Astrocyte of the hippocampus (primary cell): ENCODE data around the gene ASAH2B.
"Not testable (repeated sequence)": the region's sequence is repeated elsewhere in the genome, so short reads cannot be mapped to it uniquely, and the experiment has no call there.

Source experiments
- DNase-seq: peaks from one replicate; pipeline ENCODE4 v3.0.0; 2011; ENCODE audit warnings: low read depth, low spot score

ASAH2B gene

GRCh38 chr10:50739618-50740292 lies at the start of gene ASAH2B:
TSS of gene ASAH2B (plus strand) at chr10:50739936. CDS start at chr10:50745131, 5,195 bp downstream.
- DNase-seq: peak; percentile 89

GRCh38 chr10:50697819-50698218 lies 41.9 kb upstream of the ASAH2B start:
- DNase-seq: not testable (repeated sequence)

- not testable (repeated sequence) for DNase-seq
These were observed 37.8 kb upstream of the ASAH2B start for GRCh38 chr10:50701947-50702346.

- not testable (repeated sequence) for DNase-seq
These were observed 36.7 kb upstream of the ASAH2B start for GRCh38 chr10:50702997-50703396.

- peak; percentile 5 for DNase-seq
These were observed 35.2 kb upstream of the ASAH2B start for GRCh38 chr10:50704436-50705079.

- not testable (repeated sequence) for DNase-seq
These were observed 33.7 kb upstream of the ASAH2B start for GRCh38 chr10:50706006-50706405.

GRCh38 chr10:50710241-50710640 lies 29.5 kb upstream of the ASAH2B start:
- DNase-seq: not testable (repeated sequence)

- not testable (repeated sequence) for DNase-seq
These were observed 15.9 kb upstream of the ASAH2B start for GRCh38 chr10:50723812-50724211.

- not testable (repeated sequence) for DNase-seq
These were observed 11.6 kb upstream of the ASAH2B start for GRCh38 chr10:50728112-50728511.

- not testable (repeated sequence) for DNase-seq
These were observed 634 bp upstream of the ASAH2B start for GRCh38 chr10:50738987-50739617.

GRCh38 chr10:50740293-50740648 lies 535 bp downstream of the ASAH2B start:
- peak; percentile 66 for DNase-seq

- not testable (repeated sequence) for DNase-seq
These were observed 3.1 kb downstream of the ASAH2B start for GRCh38 chr10:50742820-50743219.

GRCh38 chr10:50766774-50767513 lies 27.2 kb downstream of the ASAH2B start:
- DNase-seq: peak; percentile 31

GRCh38 chr10:50772042-50772441 lies 32.3 kb downstream of the ASAH2B start:
- DNase-seq: not testable (repeated sequence)

- DNase-seq: peak; percentile 2
These were observed 35.1 kb downstream of the ASAH2B start for GRCh38 chr10:50774868-50775267.

GRCh38 chr10:50780036-50780435 lies 40.3 kb downstream of the ASAH2B start:
- not testable (repeated sequence) for DNase-seq

GRCh38 chr10:50782017-50782416 lies 42.3 kb downstream of the ASAH2B start:
- not testable (repeated sequence) for DNase-seq

GRCh38 chr10:50787962-50788361 lies 48.2 kb downstream of the ASAH2B start:
- DNase-seq: not testable (repeated sequence)

- DNase-seq: peak; percentile 47
These were observed 49.5 kb downstream of the ASAH2B start for GRCh38 chr10:50788951-50789945.

- no peak for DNase-seq
These were observed 54.8 kb downstream of the ASAH2B start for GRCh38 chr10:50794490-50794889.

GRCh38 chr10:50796693-50797092 lies 57.0 kb downstream of the ASAH2B start:
- DNase-seq: no peak
